Measurements from ENCODE around the gene GALK2. TPM values are rescaled to one million over a fixed set of nuclear protein-coding genes. Genes with fewer than 3 reads are reported as not detected.

Gene GALK2
- total and polyA plus RNA-seq, 2 of the 4 experiments (the other 2 are of a cell fraction): 27.0 to 63.6 TPM

GRCh38 chr15:49188933-49189332 lies 18.9 kb downstream of the GALK2 start:
- H3K14ac ChIP-seq (replicated peaks; ENCODE audit: low read depth, low read length): no peak overlapping the region
- TF ChIP-seq POLR2A (IDR thresholded peaks at IDR 0.05; ENCODE audit: low read depth, low read length) (no peak), CHD1 (IDR thresholded peaks at IDR 0.05; ENCODE audit: low read depth, low read length) (no peak), CTCF (conservative IDR thresholded peaks at IDR 0.05; ENCODE audit: low read depth, low read length) (no peak), RCOR1 (IDR thresholded peaks at IDR 0.05; ENCODE audit: insufficient replicate concordance, low read length) (no peak)

More at GRCh38 chr15:49188933-49189332, 18.9 kb downstream of the GALK2 start:
- ChIA-PET POLR2A (ENCODE audit: unreplicated experiment) (no interaction called here), CTCF (no interaction called here)
- Histone ChIP-seq H3K9ac (ENCODE audit: low read depth, low read length) (no peak overlapping the region), H2BK120ac (ENCODE audit: low read depth, low read length) (no peak overlapping the region), H3K9me1 (ENCODE audit: insufficient read depth, low read length) (peaks cover 14% of the 10 kb centered on the region), H3K4me3 (ENCODE audit: insufficient read depth, low read depth, low read length) (no peak overlapping the region), H3K79me1 (ENCODE audit: low read depth in 1 of 2, low read length in 2 of 2) (peaks cover 25 to 45% of the 10 kb centered on the region in 2 experiments), H4K91ac (ENCODE audit: insufficient read depth, low read depth, low read length) (no peak overlapping the region), H4K5ac (ENCODE audit: low read depth, low read length) (no peak overlapping the region), H2AK9ac (replicated peaks; ENCODE audit: low read depth, low read length, poor library complexity) (no peak overlapping the region), H3K18ac (ENCODE audit: low read depth, low read length) (no peak overlapping the region), H2AK5ac (ENCODE audit: low read depth, low read length) (no peak overlapping the region), H3K56ac (ENCODE audit: extremely low read depth, insufficient read depth, low read length) (no peak overlapping the region), H4K20me1 (ENCODE audit: insufficient read depth, low read length) (peaks cover 18% of the 10 kb centered on the region), H3K4ac (ENCODE audit: low read depth, low read length) (no peak overlapping the region), H2BK15ac (ENCODE audit: low read depth, low read length) (no peak overlapping the region), H3K4me1 (ENCODE audit: control insufficient read depth, insufficient read depth, low read length) (peaks cover 7% of the 10 kb centered on the region), H3K27me3 (ENCODE audit: control insufficient read depth, insufficient read depth, low read length) (no peaks in the 10 kb centered on the region), H2AFZ (replicated peaks; ENCODE audit: low read length, poor library complexity) (no peak overlapping the region), H4K8ac (ENCODE audit: low read depth in 2 of 2, low read length in 2 of 2) (no peak overlapping the region), H3K27ac (ENCODE audit: insufficient read depth, low read length) (no peak overlapping the region), H3K23ac (ENCODE audit: low read depth, low read length) (no peak overlapping the region), H2BK5ac (ENCODE audit: low read depth, low read length, poor library complexity, severe bottlenecking) (no peak overlapping the region), H3K4me2 (ENCODE audit: low read depth, low read length) (no peak overlapping the region), H3K9me3 (ENCODE audit: control insufficient read depth, insufficient read depth, low read length) (no peaks in the 10 kb centered on the region), H3K36me3 (ENCODE audit: control insufficient read depth, insufficient read depth, low read length) (no peaks in the 10 kb centered on the region), H2BK20ac (ENCODE audit: low read depth, low read length) (no peak overlapping the region)
- intact Hi-C loops (cut with micrococcal nuclease): no loop called here
- DNase-seq: no peak
- in situ Hi-C loops (cut with MboI; ENCODE audit: low sequenced_read_pairs): no loop called here
- WGBS, 2 experiments (ENCODE audit: extremely low coverage in 2 of 2, insufficient read length in 1 of 2): no CpG with 5 or more reads among the region's 2 CpGs
- no TSS peak for BruUV-seq (replicated peaks)
- dilution Hi-C loops (cut with HindIII; ENCODE audit: low sequenced_read_pairs, unreplicated experiment): no loop called here
- no peak for ATAC-seq (ENCODE audit: low read depth)
